GM21717 (cell line): Measurements from ENCODE around the gene DACT2.
"Not testable (repeated sequence)": the region's sequence is repeated elsewhere in the genome, so short reads cannot be mapped to it uniquely, and the experiment has no call there.

Source experiments
- ATAC-seq: cut with Tn5 transposase; IDR thresholded peaks from one replicate; pipeline ENCODE4 v1.9.1; 2021; ENCODE audit warnings: mild to moderate bottlenecking, moderate library complexity; ENCODE audit not compliant: unreplicated experiment

Gene DACT2

GRCh38 chr6:168326294-168327261, 7.0 kb upstream of the DACT2 start:
- ATAC-seq: no peak

DNA sequence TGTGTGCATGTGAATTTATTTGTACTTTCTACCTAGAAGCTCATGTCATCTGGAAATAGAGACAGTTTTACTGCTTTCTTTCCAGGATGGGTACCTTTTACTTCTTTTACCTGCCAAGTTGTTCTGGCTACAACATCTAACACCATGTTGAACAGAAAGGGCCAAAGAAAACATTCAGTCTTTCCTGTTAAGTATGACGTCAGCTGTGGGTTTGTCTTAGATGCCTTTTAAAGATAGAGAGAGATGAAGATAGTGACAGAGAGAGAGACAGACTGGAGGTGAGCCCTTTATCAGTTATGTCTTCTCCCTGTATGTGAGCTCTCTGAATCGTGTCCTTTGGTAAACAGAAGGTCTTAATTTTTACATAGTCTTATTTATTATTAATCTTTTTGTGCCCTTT, 3.4 kb upstream of the DACT2 start:
- no peak for ATAC-seq

- ATAC-seq: no peak
Observed at GRCh38 chr6:168320634-168321033, 1.1 kb upstream of the DACT2 start.

DNA sequence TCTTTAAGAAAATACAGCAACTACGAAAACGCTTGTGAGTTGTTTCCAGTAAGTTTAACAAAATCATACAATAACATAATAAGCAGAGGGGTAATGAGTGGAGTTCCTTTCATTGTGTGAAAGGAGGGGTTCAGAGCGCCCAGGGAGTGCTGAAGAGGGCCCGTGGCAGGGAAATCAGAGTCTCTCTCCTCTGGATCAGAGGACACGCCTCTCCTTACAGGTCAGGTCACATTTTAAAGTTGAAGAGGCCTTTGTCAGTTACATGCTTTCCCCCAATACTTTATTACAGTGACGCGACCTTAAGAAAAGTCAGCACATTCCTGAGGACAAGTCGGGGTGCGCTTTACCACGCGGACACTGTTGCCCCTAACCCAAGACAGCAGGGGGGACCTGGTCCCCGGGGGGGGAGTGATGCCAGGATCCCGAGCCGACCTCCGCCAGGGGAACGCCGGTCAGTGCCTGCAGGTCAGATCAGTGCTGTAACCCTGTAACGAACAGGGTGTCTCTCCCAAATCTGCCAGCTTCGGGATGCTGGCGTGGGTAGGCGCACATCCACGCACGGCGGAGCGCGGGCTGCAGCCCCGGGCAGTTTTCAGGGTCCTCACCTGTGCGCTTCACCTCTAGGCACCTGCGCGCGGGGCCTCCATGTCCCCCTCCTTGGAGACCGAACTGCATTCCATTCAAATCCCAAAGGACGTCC, 848 bp downstream of the DACT2 start:
- ATAC-seq: no peak

DNA sequence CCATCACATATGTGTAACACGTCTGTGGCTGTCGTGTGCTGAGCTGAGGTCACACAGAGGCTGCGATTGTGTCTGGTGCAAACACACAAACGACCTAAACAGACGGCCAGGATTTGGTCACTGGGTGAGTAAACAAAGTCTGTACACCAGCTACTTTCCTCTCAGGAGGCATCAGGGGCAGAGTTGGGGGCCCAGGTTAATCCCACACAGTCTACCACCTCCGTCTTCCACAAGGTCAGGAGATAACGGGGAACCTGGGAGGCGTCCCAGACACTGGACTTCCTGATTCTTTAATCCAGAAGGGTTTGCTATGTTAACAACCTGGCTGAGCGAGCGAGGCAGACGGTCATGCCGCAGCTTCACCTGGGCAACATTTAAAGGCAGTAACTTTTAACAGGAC, 1.5 kb downstream of the DACT2 start:
- no peak for ATAC-seq

- no peak for ATAC-seq
Observed at GRCh38 chr6:168315596-168315995, 4.0 kb downstream of the DACT2 start.

- no peak for ATAC-seq
Observed at GRCh38 chr6:168314948-168315347, 4.6 kb downstream of the DACT2 start.

- ATAC-seq: no peak
Observed at GRCh38 chr6:168314021-168314420, 5.6 kb downstream of the DACT2 start.

- no peak for ATAC-seq
Observed at GRCh38 chr6:168313431-168314011, 6.1 kb downstream of the DACT2 start.

DNA sequence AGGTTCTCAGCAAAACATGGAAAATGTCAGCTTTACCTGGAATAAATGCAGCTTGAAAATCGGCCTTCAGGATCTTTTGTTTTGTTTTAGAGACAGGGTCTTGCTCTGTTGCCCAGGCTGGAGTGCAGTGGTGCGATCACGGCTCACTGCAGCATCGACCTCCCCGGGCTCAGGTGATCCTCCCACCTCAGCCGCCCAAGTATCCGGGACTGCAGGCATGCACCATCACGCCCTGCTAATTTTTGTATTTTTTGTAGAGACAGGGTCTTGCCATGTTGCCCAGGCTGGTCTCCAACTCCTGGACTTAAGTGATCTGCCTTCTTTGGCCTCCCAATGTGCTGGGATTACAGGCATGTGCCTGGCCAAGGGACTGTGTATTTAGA, 7.5 kb downstream of the DACT2 start:
- not testable (repeated sequence) for ATAC-seq

GRCh38 chr6:168311410-168312124, 8.0 kb downstream of the DACT2 start:
- ATAC-seq: no peak

GRCh38 chr6:168310945-168311344, 8.6 kb downstream of the DACT2 start:
- no peak for ATAC-seq

DNA sequence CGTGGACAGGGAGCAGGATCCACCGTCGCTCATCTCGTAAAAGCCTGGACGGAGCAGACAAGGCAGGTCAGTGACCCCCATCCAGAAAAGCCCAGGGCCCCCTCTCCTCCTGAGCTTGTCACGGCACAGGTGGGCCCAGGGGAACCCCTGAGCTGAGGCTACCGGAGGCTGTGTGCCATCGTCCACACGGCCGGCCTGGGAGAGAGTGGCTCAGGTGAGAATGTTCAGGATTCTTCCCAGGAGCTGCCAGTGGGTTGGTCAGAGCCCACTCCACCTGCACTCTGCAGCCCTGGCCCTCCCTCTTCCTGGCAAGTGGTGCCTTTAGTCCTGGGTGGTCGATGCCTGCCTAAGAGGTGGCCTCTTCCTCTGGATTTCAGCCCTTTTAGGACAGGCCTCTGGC, 9.2 kb downstream of the DACT2 start:
- ATAC-seq: no peak

DNA sequence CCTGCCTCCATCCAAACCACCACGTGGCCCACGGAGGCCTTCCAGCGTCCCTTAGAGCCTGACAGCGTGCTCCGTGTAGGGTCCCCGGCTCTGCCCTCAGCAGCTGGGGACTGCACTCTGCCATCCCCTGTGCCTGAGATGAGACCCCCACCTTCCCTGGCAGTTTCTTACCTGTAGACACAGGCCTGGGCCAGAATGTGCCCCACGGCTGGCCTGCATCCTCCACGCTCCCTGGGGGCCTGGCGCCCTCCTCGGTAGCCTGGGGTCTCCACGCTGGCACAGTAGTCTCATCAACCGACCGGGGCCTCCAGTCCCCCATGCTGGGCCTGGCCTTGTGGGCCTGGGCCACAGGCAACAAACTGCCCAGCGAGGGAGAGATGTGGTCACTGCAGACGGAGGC, 9.6 kb downstream of the DACT2 start:
- no peak for ATAC-seq

DNA sequence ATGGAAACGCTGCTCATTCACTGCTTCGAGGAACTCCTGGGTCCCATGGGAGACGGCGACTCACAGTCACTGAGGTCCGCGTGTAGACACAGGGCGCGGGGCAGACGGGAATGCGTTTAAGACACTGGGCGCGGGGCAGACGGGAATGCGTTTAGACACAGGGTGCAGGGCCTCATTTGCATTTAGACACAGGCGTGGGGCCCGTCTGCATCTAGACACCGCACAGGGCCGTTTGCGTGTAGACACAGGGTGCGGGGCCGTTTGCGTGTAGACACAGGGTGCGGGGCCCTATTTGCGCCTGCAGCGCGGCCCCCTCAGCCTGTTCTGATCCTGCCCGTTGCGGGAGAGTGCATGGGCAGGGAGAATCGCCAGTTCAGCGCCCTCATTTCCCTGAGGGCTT, 10.4 kb downstream of the DACT2 start:
- ATAC-seq: no peak

DNA sequence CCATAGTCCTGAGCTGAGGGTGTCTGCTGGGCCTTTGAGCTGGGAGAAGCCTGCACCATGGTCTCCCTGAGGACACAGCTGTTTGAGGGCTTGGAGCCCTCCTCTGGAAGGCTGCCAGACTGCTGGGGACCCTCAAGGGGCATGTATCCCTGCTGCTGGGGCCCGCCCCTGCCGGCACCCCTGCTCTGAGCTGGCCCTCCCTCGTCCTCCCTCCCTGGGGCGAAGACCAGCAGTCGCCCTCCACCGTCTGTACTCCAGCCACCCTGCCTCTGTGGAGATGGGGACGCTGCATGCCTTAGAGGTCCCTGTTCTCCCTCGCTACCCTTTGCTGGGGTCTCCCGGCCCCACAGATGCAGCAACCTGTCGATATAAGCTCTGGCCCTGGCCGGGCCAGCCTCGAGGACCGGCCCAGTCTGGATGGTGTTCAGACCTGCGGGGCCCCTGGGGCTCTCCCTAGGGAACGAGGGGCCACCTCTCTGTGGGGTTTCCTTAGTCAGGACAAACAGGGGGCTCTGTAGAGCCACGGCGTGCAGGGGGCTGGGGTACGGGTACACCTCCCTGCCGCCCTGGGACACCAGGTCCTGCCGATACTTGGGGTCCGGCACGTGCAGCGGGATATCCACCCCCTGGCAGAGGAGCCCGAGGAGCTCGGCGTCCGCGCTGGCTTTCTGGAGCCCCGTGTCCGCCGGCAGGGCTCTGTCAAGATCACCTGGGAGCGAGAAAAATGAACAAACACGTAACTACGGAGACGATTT, 11.0 kb downstream of the DACT2 start:
- ATAC-seq: no peak

- no peak for ATAC-seq
Observed at GRCh38 chr6:168307695-168308021, 11.9 kb downstream of the DACT2 start.

DNA sequence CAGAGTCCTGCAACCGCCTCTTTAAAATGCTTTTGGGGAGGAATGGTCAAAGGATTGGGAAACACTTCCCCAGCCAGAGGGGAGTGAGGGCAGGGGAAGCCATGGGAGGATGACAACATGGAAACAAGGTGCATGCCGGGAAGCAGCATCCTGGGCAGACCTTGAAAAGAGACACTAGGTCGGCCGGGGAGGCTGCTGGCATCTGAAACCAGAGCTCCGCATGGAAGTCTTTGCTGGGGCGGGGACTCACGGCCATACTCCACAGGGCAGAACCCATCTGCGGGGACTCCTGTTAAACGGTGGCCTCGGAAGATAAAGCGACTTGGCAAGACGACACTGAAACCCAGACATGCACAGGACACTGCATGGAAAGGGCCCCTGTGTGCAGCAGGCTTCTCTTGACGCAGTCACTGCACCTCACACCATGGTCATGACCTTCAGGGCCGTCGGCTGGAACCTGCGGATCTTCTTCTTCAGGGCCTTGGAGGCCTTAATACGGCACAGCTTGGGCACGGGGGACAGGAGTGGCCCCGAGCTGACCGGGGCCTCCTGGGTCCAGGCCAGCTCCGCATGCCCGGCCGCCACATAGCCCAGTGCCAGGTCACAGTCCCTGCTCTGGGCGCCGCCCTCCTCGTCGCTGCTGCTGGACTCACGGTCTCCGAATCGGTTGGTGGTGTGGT, 12.4 kb downstream of the DACT2 start:
- no peak for ATAC-seq

DNA sequence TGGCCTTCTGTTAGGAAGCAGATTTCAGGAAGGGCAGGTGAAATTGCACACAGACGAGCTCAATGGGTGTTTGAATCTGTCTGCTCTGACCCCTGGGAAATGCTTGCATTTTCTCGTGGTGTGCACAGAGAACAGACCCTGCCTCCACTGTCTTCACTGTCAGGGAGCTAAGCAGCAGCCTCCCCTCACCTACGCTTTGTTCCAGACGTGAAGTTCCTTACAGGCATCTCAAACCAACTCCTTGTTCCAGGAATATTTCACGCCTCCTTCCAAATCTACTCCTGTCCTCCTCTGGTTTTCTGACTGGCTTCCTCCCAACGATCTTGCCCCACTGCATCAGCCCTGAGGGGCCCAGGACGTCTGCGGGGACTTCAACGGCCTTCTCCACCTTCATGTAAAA, 13.7 kb downstream of the DACT2 start:
- ATAC-seq: no peak

GRCh38 chr6:168305096-168305749, 14.4 kb downstream of the DACT2 start:
- no peak for ATAC-seq
